Choroid plexus epithelial cell (primary cell): ENCODE data around the gene CA5A.
A peak's percentile ranks its signal among the peaks of the same experiment; 100 is the strongest.
"Not testable (repeated sequence)": the region's sequence is repeated elsewhere in the genome, so short reads cannot be mapped to it uniquely, and the experiment has no call there.

Experiments used
- DNase-seq: peaks from one replicate; pipeline ENCODE4 v3.0.0-alpha.2; 2010; ENCODE audit warnings: low read depth
- H3K4me3 ChIP-seq: 2 replicates; pipeline ENCODE4 v1.5.1; 2011; ENCODE audit warnings: low read depth, mild to moderate bottlenecking, control low read depth, low read length, moderate library complexity
- TF ChIP-seq, protein P1 (sequence below): conservative IDR thresholded peaks from 2 replicates; pipeline ENCODE4 v1.5.1; 2011; ENCODE audit warnings: low read depth, mild to moderate bottlenecking, control low read depth, inconsistent platforms, low read length, moderate library complexity

CA5A gene

DNA sequence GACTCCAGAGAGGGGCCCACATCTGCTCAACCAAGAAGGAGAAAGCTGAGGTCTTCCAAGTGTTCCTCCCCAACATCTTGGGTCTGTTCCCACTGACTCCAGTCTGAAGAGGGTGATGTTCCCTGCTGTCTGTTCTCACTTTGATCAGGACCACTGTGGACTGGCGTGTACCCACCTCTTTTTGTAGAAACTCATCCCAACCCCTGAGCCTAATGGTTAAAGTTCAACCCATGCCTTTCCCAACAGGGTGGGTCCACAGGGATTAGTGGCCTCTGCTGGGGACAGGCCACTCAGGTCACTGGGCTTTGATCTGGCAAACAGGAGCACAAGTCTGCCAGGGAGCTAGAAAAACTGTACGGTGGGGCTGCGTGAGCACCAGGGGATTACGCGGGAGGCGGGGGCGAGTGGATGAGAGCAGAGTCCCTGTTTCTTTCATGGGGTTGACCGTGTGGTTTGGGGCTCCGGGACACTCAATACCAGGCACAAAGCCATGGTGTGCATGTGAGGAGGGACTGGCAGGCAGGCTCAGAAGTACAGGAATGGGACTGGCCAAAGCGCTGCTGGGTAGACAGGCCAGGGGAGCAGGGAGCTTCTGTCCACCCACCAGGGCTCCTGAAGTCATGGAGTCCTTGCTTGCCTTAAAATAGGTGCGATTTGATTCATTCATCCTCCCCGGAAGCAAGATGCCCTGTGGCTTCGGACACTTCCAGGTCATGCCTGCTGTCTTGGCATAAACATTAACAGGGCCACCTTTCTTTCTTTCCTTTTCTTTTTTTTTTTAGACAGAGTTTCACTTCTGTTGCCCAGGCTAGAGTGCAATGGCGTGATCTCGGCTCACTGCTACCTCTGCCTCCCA, at the start of gene CA5A:
Gene CA5A, minus strand, starts transcription at position 155 of the 856 bp plus-strand sequence. Its CDS starts 79 bp downstream, at position 76.
- TF ChIP-seq, protein P1, sequence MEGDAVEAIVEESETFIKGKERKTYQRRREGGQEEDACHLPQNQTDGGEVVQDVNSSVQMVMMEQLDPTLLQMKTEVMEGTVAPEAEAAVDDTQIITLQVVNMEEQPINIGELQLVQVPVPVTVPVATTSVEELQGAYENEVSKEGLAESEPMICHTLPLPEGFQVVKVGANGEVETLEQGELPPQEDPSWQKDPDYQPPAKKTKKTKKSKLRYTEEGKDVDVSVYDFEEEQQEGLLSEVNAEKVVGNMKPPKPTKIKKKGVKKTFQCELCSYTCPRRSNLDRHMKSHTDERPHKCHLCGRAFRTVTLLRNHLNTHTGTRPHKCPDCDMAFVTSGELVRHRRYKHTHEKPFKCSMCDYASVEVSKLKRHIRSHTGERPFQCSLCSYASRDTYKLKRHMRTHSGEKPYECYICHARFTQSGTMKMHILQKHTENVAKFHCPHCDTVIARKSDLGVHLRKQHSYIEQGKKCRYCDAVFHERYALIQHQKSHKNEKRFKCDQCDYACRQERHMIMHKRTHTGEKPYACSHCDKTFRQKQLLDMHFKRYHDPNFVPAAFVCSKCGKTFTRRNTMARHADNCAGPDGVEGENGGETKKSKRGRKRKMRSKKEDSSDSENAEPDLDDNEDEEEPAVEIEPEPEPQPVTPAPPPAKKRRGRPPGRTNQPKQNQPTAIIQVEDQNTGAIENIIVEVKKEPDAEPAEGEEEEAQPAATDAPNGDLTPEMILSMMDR, result no peak
- no peak for DNase-seq
- no peak within 1 kb of the TSS for H3K4me3 ChIP-seq

DNA sequence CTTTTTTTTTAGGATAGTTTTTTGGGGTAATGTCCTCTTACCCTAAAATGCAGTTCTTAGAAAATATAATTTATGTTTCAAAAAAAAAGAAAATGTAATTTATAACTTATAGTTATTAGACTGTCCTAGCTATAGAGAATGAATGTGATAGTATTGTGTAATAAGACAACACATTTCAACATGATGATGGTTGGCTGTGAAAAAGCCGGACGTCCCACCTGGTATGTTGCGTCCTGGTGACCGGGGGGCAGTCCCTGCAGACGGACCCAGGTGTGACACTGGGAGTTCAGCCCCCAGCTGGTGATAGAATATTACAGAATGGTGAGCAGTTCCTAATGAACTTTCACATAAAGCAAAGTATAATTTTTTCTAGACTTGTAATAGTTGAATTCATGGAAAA, 49.2 kb upstream of the CA5A start:
- not testable (repeated sequence) for DNase-seq

GRCh38 chr16:87984632-87985267, 48.4 kb upstream of the CA5A start:
- no peak overlapping the region for H3K4me3 ChIP-seq
- TF ChIP-seq, protein P1, result no peak
- DNase-seq, result no peak

More for the DNA sequence above, 49.2 kb upstream of the CA5A start:
- not testable (repeated sequence) for H3K4me3 ChIP-seq

DNA sequence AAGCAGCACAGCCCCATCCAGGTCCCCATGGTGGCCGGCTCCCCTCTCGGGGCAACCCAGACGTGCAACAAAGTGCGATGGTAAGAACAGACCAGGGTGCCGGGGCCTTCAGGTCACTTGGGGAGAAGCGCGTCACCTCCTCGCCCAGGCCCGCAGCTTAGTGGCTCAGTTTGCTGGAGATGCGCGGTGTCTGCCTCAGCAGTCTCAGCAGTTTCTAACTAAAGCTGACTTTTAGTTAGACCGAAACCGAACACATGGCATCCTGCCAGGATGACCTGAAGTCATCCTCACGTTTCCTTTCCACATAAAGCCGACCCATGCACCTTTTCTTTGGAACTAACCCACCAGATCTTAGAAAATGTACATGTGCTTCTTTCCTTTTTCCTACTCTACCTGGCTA, 47.9 kb upstream of the CA5A start:
- not testable (repeated sequence) for DNase-seq, H3K4me3 ChIP-seq

- H3K4me3 ChIP-seq, result not testable (repeated sequence)
- peak; percentile 42 for DNase-seq
Measured at GRCh38 chr16:87983737-87984097, 47.4 kb upstream of the CA5A start.

- H3K4me3 ChIP-seq, DNase-seq: not testable (repeated sequence)
- TF ChIP-seq, protein P1, result peak; percentile 51
Measured at GRCh38 chr16:87983072-87983736, 46.9 kb upstream of the CA5A start.

GRCh38 chr16:87982581-87983041, 46.3 kb upstream of the CA5A start:
- no peak for DNase-seq
- TF ChIP-seq, protein P1, result no peak
- no peak overlapping the region for H3K4me3 ChIP-seq

DNA sequence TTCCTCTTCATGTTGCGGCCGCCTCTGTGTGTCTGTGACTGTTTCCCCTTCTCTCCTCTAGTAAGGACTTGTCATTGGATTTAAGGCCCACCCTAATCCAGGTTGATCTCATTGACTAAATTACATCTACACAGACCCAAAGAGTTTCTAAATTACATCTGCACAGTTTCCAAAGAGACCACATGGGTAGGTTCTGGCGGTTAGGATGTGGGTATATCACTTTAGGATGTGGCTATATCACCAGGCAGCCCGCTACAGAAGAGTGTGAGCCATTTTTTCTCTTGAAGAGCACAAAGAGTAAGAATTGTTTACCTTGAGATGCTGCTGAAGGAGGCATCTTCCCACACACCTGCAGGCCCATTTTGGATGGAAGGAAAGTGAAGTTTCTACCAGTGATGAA, 45.0 kb upstream of the CA5A start:
- DNase-seq, H3K4me3 ChIP-seq: not testable (repeated sequence)

DNA sequence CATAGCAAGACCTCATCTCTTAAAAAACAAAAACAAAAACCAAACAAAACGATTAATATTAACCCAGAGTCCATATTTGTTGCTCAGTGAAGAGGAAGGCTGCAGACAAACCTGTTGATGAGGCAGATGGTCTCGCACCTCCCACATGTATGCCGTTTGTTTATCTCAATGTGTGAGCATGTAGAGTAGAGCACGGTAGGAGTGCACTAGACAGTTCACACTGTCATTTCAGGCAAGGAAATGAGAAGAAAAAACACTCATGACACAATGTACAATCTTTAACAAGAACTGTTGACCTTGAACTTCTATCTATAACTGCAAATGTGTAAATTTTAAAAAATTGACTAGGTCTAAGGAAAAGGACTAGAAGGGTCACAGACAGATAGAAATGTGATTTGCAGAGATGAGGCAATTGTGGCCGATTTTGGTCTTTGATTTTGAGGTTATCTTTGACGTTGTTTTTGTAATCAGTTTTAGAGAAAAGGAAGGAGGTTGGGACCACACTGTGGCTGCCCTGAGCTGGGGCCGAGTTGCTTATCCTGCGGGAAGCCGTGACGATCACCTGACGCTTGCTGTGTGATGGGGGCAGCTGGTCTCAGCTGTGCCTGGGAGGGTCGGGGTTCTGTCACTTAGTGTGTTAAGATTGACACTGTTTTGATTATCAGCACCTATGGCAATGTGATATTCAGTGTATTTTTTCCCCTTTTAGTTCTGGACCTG, 43.7 kb upstream of the CA5A start:
- DNase-seq, H3K4me3 ChIP-seq: not testable (repeated sequence)
